ENCODE results near the gene TSPAN18. TPM values are rescaled to one million over a fixed set of nuclear protein-coding genes. Genes with fewer than 3 reads are reported as not detected.

Gene TSPAN18
- total and polyA plus RNA-seq, 2 of the 8 experiments (the other 6 are each of a cell fraction or from before 2014, with no cell fraction given): 5.2 to 10.2 TPM

DNA sequence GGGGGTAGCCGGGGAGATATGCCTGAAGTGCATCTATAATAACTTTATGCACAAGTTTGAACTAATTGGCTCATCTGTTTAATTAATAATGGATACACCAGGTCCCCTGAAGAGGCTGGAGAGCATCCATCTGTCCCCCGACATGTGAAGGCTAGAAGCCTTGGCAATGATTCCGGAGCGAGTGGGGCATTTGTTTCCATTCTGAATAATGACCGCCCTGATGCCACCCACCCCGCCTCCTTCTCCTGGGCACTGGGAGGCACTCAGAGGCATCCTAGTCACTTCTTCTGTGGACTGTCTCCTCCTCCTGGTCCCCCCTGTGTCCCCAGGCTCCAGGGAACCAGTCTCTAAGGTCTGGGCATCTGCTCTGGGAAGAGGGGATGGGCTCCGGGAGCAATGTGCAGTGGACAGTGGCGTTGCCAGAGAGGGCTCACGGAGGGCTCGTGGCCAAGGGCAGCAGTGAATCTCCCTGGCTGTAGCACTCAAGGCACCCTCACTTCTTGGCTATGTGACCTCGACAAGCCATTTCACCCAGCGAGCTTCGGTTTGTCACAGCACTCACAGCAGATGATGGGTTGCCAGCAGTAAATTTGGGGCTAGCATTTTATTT lies 64.7 kb downstream of the TSPAN18 start (continued):
- TF ChIP-seq, protein P1, sequence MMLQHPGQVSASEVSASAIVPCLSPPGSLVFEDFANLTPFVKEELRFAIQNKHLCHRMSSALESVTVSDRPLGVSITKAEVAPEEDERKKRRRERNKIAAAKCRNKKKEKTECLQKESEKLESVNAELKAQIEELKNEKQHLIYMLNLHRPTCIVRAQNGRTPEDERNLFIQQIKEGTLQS (IDR thresholded peaks at IDR 0.05; ENCODE audit: insufficient read depth, low read depth, low read length): no peak
- TF ChIP-seq SP2 (IDR thresholded peaks at IDR 0.05; ENCODE audit: low read length) (no peak), TCF12 (IDR thresholded peaks at IDR 0.05; ENCODE audit: low read depth, low read length) (no peak), KDM4A (IDR thresholded peaks at IDR 0.05; ENCODE audit: low read depth, low read length, severe bottlenecking) (no peak)
- TF ChIP-seq, protein P2, sequence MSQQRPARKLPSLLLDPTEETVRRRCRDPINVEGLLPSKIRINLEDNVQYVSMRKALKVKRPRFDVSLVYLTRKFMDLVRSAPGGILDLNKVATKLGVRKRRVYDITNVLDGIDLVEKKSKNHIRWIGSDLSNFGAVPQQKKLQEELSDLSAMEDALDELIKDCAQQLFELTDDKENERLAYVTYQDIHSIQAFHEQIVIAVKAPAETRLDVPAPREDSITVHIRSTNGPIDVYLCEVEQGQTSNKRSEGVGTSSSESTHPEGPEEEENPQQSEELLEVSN (IDR thresholded peaks at IDR 0.05): no peak
